ENCODE data around the gene BTNL3.
"Not testable (repeated sequence)": the region's sequence is repeated elsewhere in the genome, so short reads cannot be mapped to it uniquely, and the experiment has no call there.

The BTNL3 gene

DNA sequence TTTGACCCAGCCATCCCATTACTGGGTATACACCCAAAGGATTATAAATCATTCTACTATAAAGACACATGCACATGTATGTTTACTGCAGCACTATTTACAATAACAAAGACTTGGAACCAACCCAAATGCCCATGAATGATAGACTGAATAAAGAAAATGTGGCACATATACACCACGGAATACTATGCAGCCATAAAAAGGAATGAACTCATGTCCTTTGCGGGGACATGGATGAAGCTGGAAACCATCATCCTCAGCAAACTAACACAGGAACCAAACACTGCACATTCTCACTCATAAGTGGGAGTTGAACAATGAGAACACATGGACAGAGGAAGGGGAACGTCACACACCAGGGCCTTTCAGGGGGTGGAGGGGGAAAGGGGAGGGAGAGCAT, 28.8 kb downstream of the BTNL3 start:
- DNase-seq (ENCODE audit: extremely low spot score, insufficient read length, low read depth); FAIRE-seq: not testable (repeated sequence)

GRCh38 chr5:181020688-181021087, 32.0 kb downstream of the BTNL3 start:
- FAIRE-seq (no peak), DNase-seq (ENCODE audit: extremely low spot score, insufficient read length, low read depth) (no peak)

DNA sequence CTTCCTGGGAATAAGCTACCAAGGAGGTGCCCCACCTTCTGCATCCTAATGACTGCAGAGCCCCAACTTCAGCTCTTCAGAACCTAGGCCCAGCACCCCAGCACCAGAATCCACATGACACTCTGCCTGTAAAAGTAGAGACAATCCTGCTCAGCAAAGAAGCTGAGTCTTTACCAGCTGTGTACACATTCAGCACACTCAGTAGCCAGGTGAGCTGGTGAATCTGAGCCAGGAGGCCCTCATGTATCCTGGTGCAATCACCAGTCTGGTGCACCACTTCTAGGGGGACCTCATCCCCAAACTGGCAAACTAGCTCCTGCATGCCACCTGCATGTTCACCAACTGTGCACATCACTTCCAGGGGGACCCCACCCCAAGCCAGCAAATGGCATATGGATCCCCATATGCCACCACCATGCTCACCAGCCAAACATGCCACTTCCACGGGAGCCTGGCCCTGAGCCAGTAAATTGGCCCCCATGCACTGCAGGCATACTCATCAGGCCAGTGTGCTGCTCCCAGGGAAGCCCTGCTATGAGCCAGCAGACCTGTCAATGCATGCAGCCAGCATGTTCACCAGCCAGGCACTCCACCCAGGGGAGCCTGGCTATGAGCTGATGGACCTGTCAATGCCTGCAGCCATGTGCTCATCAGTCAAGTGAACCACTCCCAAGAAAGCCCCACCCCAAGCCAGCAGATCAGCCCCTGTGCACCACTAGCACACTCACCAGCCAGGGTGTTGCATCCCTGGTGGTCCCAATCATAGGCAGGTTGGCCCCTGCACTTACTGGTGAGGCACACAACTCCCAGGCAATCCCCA, 35.8 kb downstream of the BTNL3 start:
- DNase-seq (ENCODE audit: extremely low spot score, insufficient read length, low read depth) (no peak), FAIRE-seq (no peak)

DNA sequence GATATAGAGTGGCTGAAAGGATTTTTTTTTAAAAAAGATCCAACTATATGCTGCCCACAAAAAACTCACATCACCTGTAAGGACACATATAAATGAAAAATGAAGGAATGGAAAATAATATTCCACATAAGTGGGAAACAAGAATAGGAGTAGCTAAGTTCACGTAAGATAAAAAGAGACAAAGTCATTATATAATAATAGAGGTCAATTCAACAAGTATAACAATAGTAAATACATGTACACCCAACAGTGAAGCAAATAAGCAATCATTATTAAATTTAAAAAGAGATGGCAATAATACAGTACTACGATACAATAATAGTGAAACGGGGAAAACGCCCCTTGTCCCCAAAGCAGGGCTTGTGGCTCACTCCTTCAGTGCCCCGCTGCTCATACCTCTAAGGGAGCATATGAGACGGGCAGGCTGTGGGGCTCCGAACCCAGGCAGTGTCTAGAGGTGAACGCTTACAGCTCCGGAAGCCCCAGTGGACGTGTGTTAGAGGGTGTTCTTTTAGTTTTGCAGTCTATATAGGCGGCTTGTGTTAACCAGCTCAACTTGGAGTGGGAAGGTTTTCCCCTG, 38.9 kb downstream of the BTNL3 start:
- FAIRE-seq (no peak), DNase-seq (ENCODE audit: extremely low spot score, insufficient read length, low read depth) (no peak)

DNA sequence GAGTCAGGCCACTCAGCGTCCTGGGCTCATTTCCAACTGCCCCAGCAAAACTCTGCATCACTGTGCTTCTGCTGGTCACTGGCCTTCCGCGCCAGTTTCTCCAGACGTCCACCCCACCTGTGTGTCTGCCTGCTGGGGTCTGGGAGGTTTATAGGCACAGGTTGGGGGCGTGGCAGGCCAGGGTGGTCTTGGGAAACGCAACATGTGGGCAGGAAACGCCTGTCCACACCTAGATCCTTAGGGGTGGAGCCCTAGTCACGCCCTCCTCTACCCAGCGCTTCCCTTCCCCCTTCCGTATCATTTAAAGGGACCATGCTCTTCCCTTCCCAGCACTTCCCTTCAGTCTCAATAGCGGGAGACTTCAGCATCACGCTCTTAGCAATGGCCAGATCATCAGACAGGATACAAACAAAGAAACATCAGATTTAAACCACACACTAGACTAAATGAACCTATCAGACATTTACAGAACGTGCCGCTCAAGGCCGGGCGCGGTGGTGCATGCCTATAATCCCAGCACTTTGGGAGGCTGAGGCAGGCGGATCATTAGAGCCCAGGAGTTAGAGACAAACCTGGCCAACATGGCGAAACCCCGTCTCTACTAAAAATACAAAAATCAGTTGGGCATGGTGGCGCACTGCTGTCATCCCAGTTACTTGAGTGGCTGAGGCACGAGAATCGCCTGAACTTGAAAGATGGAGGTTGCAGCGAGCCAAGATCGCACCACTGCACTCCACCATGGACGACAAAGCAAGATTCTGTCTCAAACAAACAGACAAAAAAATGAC, 39.6 kb downstream of the BTNL3 start:
- no peak for FAIRE-seq
- no peak for DNase-seq (ENCODE audit: extremely low spot score, insufficient read length, low read depth)

GRCh38 chr5:181031716-181032115, 43.1 kb downstream of the BTNL3 start:
- FAIRE-seq (no peak), DNase-seq (ENCODE audit: extremely low spot score, insufficient read length, low read depth) (no peak)

DNA sequence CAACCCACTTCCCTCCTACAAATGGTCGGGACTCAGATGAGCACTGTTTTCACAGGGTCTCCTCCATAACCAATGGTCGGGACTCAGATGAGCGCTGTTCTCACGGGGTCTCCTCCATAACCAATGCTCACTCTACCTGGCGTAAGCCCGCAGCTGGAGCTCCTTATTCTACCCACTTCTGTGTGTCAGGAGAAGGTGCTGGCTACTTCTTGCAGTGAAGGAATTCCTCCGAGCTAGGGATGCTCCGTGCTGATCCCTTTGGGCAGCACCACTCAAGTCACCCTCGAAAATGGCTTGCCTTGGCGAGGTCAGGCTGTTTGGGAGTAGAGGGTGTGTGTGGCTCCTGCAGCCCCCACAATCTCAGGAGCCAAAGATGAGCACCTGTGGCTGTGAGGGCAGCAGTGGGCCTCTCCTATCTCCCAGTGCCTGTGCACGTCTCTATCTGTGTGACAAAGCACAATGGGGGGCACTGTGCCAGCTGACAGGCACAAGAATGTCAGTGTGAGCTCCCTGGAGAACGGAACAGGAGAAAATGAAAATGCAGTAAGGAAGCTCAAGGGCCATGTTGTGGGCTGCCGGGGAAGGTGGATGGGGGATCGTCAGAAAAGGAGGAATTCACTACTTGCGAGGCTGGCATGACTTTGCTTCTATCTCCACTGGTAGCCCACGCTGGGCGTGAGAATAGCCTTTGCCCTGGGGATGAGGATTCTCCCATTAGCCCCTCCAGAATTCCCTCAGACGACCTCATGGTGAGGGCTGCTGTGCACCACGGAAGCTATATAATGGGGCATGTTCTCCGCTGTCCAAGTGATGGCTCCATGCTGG, 47.6 kb downstream of the BTNL3 start:
- FAIRE-seq (no peak), DNase-seq (ENCODE audit: extremely low spot score, insufficient read length, low read depth) (no peak)

- no peak for DNase-seq (ENCODE audit: extremely low spot score, insufficient read length, low read depth)
- no peak for FAIRE-seq
Observed at GRCh38 chr5:181036816-181037364, 48.2 kb downstream of the BTNL3 start.

DNA sequence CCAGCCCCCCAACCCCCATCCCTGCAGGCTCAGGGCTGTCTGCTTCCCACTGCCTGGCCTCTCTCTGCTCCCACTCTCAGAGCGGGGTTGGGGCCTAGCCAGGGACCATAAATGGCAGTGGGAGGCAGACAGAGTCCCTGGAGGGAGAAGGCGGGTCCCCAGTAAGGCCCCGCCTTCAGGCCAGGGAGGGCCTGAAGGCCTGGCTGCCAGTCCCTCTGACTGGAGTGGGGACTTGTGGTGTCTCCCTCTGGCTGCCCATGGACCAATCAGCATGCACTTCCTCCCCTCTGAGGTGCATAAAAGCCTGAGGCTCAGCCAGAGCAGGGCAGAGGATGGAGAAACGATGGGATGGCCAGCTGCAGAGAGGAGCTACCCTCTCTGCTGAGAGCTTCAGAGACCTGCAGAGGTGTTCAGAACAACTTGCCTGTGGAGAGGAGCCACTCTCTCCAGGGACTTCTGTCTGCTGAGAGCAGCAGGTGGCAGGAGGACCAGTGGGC, 48.8 kb downstream of the BTNL3 start:
- DNase-seq (ENCODE audit: extremely low spot score, insufficient read length, low read depth) (no peak), FAIRE-seq (no peak)

- DNase-seq (ENCODE audit: extremely low spot score, insufficient read length, low read depth), result no peak
- FAIRE-seq, result no peak
Observed at GRCh38 chr5:181039471-181039870, 50.8 kb downstream of the BTNL3 start.

- FAIRE-seq, result no peak
- DNase-seq (ENCODE audit: extremely low spot score, insufficient read length, low read depth), result no peak
Observed at GRCh38 chr5:181039931-181040630, 51.4 kb downstream of the BTNL3 start, which contains the start of gene BTNL9. TSS of gene BTNL9 (plus strand) at chr5:181040266. CDS start at chr5:181045490, 5,224 bp downstream.

- no peak for FAIRE-seq
Observed at GRCh38 chr5:181040631-181040945, 51.9 kb downstream of the BTNL3 start.

DNA sequence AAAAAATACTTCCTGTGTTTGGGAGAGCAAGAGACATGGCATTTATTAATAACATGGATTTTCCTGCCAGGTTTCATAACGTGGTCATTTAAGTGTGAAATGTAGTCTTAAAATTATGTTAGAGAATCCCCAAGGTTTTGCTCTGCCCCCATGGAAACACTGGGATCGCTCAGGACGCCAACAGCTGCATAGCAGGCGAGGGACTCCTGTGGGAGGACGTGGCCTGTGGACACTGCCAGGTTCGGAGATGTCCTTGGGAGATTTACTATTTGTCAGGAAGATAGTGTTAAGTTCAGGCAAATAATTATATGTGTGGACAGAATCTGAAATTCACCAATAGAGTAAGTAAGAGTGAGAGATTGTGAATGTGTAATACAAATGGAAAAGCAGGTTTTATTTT, 52.4 kb downstream of the BTNL3 start:
- no peak for FAIRE-seq
- DNase-seq (ENCODE audit: extremely low spot score, insufficient read length, low read depth), result no peak

More at GRCh38 chr5:181040631-181040945, 51.9 kb downstream of the BTNL3 start:
- no peak for DNase-seq (ENCODE audit: extremely low spot score, insufficient read length, low read depth)

DNA sequence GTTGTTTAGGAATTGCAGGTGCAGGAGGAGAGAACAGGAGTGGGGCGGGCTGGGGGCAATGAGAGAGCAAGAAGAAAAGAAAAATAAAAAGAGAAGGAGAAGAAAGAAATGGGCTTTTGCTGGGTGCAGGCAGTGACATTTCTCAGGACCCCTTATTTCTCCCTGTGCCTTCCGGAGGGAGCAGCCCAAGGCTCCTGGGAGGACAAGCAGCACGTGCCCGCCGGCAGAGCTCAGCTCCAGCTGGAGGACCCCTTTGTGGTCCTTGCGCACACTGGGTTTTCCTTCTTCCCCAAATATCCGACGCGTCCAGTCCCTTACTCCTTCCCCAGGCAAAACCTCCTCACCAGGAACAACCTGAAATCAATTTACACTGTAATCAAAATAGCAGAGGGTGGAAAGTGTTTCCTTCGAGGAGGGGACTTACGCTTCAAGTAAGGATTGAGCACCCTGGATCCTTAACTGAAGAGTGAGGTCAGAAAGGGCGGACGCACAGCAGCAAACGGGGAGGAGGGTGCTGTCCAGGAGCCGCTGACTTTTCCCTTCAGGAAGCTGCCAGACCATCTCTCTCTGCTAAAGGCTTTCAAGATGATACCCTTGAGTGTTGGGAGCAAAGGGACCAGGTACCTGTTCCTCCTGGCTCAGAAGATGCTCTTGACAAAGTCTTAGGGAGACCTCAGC, 53.5 kb downstream of the BTNL3 start:
- FAIRE-seq (no peak), DNase-seq (ENCODE audit: extremely low spot score, insufficient read length, low read depth) (no peak)

GRCh38 chr5:181042722-181043121, 54.1 kb downstream of the BTNL3 start:
- no peak for DNase-seq (ENCODE audit: extremely low spot score, insufficient read length, low read depth)
- FAIRE-seq, result no peak

DNA sequence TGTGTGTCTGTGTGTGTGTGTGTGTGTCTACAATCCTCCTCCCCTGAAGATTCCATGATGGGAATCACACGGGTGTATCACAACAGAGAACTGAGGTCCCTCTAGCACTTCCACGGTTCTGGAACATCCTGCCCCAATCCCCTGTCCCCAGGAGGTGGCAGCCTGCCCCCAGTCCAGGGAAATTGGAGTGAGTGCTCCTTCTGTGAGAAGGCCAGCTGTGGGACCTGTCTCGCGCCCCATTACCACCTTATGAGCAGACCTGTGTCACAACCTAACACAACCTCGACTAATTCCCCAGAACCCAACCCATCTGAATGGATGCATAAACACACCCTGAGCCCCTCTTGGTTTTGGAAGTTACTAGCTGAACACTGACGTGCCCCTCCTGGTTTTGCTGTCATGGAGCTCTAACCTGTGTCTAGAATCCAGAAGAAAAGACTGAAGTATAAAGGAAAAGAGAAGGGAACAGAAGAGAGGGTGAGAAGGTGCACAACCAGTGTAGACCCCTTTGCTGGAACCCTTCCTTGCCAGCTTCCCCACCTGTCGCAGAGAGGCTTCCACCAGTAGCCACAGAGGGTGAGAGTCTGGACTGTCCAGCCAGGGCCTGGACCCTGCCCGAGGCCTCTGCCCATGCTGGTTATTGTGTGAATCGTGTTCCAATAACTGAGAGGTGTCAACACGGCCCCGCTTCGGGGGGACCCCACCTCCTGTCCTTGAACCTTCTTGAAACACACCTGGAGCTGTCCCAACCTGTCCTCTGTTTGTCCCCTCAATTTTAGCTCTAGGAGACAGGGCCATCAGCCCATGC, 54.8 kb downstream of the BTNL3 start:
- no peak for DNase-seq (ENCODE audit: extremely low spot score, insufficient read length, low read depth)
- no peak for FAIRE-seq

DNA sequence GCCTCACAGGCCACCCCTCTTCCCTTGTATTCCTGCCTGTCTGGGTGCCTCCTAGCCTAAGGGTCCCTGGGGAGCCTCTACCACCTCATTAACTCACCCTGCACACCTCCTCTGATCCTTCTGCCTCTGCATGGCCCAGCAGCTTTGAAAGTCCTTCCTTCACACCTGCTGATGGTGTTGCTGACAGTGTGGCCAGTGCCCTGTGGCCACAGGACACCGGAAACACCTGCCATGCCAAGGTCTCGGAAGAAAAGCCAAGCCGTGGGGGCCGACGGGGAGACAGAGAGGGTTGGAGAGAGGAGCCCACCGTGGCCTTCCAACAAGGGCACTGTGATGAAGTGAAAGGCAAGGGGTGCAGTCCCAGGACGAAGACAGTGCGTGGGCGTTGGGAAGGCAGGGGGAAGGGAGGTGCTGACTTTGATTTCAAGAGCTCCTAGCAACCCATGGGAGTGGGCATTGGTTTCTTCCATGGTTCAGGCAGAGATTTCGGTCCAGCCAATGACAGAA, 55.5 kb downstream of the BTNL3 start:
- FAIRE-seq (no peak), DNase-seq (ENCODE audit: extremely low spot score, insufficient read length, low read depth) (no peak)
